NCI-H748 (cell line): ENCODE results near the gene PTK7.

Experiments
- DNase-seq: peaks from one replicate; lab custom pipeline; 2025; ENCODE audit not compliant: unreplicated experiment; lab: John Stamatoyannopoulos, UW

Gene PTK7

GRCh38 chr6:43176423-43176786 lies 100.3 kb downstream of the PTK7 start:
- DNase-seq: no peak

DNA sequence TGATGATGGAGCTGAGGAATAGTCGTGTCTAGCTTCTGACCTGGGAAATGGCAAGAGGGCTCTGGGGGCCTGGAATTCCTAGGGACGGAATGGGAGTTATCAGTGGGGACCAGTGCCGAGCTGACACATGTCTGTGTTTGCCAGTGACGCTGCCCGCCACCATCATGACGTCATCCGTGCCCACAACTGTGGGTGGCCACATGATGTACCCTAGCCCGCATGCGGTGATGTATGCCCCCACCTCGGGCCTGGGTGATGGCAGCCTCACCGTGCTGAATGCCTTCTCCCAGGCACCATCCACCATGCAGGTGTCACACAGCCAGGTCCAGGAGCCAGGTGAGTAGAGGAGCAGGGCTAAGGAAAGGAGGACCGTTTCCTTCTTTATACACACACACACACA lies 102.0 kb downstream of the PTK7 start:
- DNase-seq: no peak

- DNase-seq: no peak
Observed at GRCh38 chr6:43178951-43179830, 103.1 kb downstream of the PTK7 start.

DNA sequence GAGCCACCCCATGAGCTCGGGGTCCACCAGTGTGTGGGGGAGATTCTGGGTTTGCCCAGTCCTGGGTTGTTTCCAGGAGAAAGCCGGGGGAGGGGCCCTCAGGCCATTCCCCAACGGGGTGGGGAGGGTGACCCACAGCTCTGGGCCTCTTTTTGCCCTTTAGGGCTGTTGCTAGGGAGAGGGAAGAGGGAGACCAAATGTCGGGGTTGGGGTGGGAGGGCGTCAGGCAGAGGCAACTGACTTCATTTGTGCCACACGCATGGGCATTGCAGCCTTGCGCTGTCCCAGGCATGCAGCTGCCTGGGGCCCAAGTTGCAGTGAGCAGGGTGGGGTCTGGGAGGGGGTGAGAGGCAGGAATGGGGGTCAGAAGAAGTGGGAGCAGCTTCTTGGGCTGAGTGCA lies 103.9 kb downstream of the PTK7 start:
- no peak for DNase-seq

DNA sequence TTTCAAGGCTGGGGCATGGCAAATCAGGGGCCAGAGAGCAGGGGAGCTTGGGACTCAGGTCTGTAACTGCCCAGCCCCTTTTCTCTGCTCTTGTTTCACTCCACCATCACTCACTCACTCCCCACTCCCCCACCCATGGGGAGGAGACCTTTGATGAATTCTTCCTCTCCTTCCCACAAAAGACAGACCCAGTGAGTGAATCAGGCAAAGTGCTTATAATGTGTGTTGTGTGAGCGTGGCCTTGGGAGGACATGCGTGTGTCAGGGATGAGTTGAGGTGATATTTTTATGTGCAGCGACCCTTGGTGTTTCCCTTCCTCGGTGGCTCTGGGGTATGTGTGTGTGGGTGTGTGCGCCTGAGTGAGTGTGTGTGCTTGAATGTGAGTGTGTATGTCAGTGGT lies 104.9 kb downstream of the PTK7 start:
- DNase-seq: no peak

- DNase-seq: no peak
Observed at GRCh38 chr6:43181621-43181941, 105.5 kb downstream of the PTK7 start.

DNA sequence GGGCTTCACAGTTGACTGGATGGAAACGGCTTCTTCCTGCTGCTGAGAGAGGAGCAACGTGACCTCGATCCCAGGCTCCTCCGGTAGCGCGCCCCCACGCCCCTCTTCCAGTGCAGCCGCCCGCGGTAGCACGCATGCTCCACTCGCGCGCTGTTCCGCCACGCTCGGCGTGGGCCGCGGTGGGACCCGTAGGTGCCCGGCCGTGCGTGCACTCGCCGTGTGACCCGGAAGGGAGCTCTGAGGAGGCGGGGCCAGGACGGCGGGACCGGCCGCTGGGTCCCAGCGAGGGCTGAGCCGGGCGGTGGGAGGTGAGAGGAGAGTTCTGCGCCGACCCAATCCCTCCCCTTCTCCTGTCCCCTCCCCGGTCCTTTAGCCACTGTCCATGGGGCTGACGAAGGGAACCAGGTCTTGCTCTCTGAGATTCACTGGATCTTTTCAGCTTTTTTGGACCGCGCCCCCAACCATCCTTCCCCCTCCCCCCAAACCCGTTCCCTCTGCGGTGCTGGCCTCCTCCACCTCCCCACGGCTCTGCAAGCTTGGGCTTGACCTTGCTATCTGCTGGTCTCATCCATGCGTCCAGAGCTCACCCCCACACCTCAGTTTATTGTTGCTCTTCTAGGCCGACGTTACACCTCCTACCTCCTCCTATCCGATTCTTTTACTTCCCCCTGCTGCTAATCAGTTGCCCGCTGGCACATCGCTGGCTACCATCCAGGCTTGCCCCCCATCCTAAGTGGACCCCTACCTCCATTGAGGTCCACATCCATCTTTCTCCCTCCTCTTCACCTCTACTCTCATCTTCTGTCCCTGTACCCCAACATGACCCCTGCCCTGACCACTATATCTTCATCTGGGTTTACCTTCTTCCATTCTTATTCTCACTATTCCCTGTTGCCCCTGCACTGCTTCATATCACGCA lies 106.1 kb downstream of the PTK7 start, which contains the start of gene CUL9:
CUL9 (plus strand) TSS at position 255 of the 919 bp plus-strand sequence. CDS start 2,115 bp downstream, outside the sequence.
- peak; percentile 90 for DNase-seq

GRCh38 chr6:43183441-43183840 lies 107.3 kb downstream of the PTK7 start:
- no peak for DNase-seq

- no peak for DNase-seq
Observed at GRCh38 chr6:43184268-43184985, 108.3 kb downstream of the PTK7 start.

- DNase-seq: no peak
Observed at GRCh38 chr6:43185391-43185985, 109.4 kb downstream of the PTK7 start.

DNA sequence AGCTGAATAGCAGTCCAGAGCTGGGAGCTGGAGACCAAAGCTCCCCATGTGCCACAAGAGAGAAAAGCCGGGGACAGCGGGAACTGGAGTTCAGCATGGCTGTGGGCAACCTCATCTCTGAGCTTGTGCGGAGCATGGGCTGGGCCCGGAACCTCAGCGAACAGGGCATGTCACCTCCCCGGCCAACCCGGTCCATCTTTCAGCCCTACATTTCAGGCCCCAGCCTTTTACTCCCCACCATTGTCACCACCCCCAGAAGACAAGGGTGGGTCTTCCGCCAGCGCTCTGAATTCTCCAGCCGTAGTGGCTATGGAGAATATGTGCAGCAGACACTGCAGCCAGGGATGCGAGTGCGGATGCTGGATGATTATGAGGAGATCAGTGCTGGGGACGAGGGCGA lies 109.9 kb downstream of the PTK7 start:
- no peak for DNase-seq

DNA sequence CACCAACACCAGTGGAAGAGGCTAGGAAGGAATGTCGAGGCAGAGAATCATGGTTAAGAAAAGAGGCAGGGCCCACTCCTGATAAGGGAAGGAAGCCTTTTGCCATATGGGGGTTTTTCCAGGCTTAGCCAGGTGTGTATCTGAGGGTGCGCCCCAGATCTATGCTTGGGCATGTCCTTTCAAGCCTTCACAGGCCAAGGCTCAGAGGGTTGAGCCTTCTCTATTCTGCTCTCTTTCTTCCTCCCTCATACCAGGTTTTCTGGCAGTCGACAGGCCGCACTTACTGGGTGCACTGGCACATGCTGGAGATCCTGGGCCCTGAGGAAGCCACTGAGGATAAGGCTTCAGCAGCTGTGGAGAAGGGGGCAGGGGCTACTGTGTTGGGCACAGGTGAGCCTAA lies 110.6 kb downstream of the PTK7 start:
- DNase-seq: no peak

GRCh38 chr6:43187821-43188220 lies 111.7 kb downstream of the PTK7 start:
- no peak for DNase-seq

DNA sequence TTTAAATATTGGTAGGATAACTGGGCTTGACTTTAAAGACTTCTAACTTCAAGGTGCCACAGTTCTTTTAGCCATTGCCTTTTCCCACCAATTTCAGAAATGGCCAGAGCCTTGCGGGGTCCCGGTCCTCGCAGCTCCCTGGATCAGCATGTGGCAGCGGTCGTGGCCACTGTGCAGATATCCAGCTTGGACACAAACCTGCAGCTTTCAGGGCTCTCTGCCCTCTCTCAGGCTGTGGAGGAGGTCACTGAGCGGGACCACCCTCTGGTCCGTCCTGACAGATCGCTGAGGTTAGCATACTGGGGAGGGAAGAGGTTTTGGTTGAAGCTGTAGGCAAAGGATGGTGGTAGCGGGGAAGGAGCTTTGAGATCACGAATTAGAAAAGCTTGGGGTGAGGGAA lies 112.3 kb downstream of the PTK7 start:
- DNase-seq: no peak

- DNase-seq: no peak
Observed at GRCh38 chr6:43189776-43190304, 113.7 kb downstream of the PTK7 start.

- DNase-seq: no peak
Observed at GRCh38 chr6:43192911-43193310, 116.8 kb downstream of the PTK7 start.

DNA sequence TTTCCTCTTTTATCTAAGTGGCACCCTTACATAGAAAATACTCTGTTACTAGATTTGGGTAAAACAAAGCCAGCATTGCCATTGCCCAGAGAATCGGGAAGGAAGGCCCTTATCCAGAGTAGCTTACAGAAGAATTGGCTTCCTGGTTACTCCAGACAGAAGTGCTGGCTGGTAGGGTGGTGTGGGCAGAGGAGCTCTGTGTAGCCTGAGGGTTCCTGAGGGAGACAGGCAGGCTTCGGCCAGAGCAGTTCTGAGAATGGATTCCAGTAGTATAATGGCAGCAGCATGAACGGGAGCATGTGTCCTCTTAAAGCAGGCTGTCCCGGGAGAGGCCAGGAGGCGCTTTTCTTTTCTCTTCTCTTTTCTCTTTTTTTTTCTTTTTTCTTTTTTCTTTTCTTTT lies 117.8 kb downstream of the PTK7 start:
- DNase-seq: no peak

DNA sequence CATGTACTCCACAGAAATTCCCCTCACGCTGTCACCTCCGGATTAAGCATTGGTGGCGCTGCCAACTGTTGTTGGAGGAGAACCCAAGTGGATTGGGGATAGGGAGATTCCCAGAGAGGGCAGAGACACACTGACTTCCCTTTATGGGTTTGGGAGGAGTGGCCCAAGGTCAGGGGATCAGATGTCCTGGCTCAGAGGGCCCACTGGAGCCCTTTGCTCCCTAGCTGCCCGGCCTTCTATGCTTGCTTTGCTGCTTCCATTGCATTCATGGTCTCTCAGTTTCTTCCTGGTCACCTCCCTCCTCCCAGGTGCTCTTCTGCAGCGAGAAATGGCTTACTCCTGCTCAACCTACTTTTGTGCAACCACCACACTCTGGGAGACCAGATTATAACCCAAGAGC lies 120.2 kb downstream of the PTK7 start:
- DNase-seq: no peak

- no peak for DNase-seq
Observed at GRCh38 chr6:43199912-43200311, 123.8 kb downstream of the PTK7 start.

DNA sequence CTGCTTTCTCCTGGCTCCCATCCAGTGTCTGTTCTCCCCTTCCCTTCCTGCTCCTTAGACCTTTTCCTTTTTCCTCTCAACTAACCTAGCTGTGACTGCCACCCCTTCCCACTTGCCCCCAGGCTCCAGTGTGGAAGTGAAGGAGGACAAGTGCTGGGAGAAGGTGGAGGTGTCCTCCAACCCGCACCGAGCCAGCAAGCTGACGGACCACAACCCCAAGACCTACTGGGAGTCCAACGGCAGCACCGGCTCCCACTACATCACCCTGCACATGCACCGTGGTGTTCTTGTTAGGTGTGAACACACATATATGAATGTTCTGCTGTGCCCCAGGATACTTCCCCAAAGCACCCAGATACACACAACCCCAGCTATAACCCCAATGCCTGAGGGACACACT lies 124.4 kb downstream of the PTK7 start:
- DNase-seq: no peak

- DNase-seq: no peak
Observed at GRCh38 chr6:43202451-43202850, 126.3 kb downstream of the PTK7 start.
